DND-41 (cell line): ENCODE results near the gene CES3.

Source experiments
- CTCF ChIP-seq: IDR thresholded peaks from 2 replicates; pipeline ENCODE4 v1.5.1; 2012; ENCODE audit warnings: borderline replicate concordance, low read length, moderate library complexity, mild to moderate bottlenecking; ENCODE audit not compliant: poor library complexity, severe bottlenecking; ENCODE audit errors: extremely low read depth
- EZH2 ChIP-seq: IDR thresholded peaks from 3 replicates; pipeline ENCODE4 v1.6.1; 2012; ENCODE audit warnings: borderline replicate concordance, low read depth, mild to moderate bottlenecking, moderate library complexity, low read length, inconsistent platforms; ENCODE audit not compliant: severe bottlenecking

GRCh38 chr16:66920924-66921680 is 40.0 kb upstream of the CES3 start:
- TF ChIP-seq EZH2: no peak
- TF ChIP-seq CTCF: no peak
